Globus pallidus (tissue), 1 donor: ENCODE data around the gene CFAP73.

Experiments
- DNase-seq: peaks from one replicate; pipeline ENCODE4 v3.0.0-alpha.2; 2015; ENCODE audit warnings: low spot score

CFAP73 gene

DNA sequence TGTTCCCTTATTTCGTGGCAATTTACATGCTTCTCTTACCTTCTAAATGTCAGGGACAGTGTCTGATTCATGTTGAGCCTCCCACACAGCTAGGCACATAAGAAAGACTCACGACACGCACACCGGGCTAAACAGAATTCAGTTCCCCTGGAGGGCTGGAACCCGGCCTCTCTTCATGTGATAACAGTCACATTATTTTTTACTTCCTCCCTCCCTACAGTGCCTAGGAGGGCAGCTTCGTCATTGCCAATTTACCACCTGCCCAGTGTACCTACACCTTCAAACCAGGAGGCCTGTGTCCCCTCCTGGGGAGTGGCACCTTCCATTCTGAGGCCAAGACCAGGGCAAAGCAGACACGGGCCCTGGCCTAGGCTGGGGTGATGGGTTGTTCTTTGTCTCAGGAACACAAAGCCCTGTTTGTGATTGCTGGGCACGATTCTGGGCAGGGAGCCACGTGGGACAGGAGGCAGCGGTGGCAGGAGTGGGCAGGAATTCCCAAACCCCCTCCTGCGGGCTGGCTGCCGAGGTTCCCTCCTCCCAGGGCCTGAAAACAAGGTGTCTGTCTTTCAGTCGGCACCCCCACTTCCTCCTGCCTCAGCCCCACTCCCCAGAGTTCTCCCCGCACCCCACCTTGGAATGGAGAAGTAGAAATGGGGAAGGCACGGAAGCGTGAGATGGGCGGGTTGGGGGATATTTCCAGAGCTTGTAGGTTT lies 7.2 kb upstream of the CFAP73 start:
- DNase-seq = peak; percentile 97

GRCh38 chr12:113142886-113143332 lies 6.6 kb upstream of the CFAP73 start:
- DNase-seq = peak; percentile 55

- no peak for DNase-seq
These were observed 5.6 kb upstream of the CFAP73 start for GRCh38 chr12:113143959-113144358.

DNA sequence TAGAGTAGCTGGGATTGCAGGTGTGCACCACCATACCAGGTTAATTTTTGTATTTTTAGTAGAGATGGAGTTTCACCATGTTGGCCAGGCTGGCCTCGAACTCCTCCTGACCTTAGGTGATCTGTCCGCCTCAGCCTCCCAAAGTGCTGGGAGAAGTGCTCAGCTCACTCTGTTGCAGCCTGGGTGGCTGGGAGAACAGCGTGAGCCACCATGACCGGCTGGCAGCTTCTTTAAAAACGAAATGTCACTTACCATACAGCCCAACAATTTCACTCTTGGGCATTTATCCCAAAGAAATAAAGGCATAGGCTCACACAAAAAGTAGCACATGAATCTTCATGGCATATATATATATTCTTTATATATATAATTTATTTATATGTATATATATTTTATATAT lies 4.7 kb upstream of the CFAP73 start:
- no peak for DNase-seq

DNA sequence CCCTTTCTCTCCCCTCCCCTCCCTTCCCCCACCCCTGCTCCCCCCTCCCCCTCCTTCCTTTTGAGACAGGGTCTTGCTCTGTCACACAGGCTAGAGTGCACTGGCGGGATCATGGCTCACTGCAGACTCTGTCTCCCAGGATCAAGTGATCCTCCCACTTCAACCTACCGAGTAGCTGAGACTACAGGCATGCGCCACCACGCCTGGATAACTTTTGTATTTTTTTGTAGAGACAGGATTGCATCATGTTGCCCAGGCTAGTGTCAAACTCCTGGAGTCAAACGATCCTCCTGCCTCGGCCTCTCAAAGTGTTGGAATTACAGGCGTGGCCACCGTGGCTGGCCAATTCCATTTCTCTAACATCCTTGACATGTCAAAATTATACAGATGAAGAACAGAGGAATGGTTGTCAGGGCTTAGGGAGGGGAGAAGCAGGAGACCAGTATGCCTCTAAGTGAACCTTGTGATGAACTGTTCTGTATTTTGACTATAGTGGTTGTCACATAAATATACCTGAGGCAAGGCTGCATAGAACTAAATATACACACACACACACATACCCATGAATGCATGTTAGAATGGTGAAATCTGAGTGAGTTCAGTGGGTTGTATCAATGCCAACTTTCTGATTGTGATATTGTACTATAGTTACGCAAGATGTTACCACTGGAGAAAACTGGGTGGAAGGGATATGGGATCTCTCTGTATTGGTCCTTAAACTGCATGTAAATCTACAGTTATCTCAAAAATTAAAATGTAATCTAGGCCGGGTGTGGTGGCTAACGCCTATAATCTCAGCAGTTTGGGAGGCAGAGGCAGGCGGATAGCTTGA lies 3.6 kb upstream of the CFAP73 start:
- no peak for DNase-seq

GRCh38 chr12:113146999-113147398 lies 2.5 kb upstream of the CFAP73 start:
- DNase-seq = no peak

- DNase-seq = no peak
These were observed 2.1 kb downstream of the CFAP73 start for GRCh38 chr12:113151655-113152054.

DNA sequence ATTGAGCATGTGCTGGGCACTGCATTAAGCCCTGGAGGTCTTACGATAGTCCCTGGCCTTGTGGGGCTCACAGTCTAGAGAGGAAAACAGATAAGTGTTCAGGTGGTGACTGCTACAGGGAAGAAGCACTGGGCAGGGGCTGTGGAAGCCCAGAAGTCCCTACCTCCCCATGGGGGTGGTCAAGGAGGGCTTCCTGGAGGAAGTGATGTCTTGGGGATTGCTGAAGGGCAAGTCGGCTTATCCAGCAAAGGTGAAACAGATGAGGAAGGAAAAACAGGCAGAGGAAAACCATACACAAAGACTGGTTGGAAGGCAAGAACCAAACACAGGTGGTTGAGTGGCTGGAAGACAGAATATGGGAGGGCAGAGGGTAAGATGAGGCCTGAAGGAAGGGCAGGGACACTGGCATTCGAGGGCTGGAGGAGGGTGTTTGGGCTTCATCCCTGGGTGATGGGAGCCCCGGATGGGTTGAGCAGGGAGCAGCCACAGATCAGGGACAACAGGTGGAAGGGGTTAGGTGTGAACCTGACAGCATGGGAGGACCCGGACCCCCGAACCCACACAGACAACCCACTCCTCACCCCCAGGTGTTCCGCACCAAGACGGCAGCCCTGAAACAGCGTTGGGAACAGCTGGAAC lies 2.8 kb downstream of the CFAP73 start:
- no peak for DNase-seq

GRCh38 chr12:113152835-113153814 lies 3.6 kb downstream of the CFAP73 start:
- DNase-seq = peak; percentile 83

DNA sequence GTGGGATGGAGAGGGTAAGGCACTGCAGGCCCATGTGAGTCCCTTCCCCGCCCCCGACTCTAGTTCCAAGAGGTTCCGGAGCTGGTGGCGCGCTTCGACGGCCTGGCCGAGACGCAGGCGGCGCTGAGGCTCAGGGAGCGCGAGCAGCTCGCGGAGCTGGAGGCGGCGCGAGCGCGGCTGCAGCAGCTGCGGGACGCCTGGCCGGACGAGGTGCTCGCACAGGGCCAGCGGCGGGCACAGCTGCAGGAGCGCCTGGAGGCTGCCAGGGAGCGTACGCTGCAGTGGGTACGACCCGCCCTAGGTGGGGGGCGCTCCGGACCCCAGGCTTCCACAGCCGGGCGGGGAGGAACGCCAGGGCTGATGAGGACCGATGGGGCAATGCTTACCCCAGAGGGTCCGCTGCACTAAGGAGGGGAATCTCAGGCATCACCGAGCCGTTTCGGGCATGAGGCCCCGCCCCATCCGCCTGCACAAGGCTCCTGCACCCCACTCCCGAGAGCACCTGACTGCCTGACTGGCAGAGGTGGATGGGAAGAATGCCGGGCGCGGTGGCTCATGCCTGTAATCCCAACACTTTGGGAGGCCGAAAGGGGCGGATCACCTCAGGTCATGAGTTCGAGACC lies 4.9 kb downstream of the CFAP73 start:
- DNase-seq = no peak

GRCh38 chr12:113155060-113155459 lies 5.5 kb downstream of the CFAP73 start:
- no peak for DNase-seq

DNA sequence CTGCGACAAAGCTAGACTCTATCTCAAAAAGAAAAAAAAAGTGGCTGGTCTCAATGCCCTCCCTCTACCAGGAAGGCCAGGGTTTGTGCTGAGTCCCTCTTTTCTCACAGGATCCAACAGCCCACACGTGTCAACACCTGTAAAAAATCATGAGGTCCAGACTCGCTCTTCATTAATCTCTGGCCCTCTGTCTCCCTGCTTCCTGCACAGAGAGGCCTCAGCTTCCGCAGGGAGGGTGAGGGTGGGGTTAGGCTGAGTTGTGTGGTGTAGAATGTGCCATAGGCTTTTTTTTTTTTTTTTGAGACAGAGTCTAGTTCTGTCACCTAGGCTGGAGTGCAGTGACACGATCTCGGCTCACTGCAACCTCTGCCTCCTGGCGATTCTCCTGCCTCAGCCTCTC lies 6.1 kb downstream of the CFAP73 start:
- DNase-seq = no peak

- no peak for DNase-seq
These were observed 7.8 kb downstream of the CFAP73 start for GRCh38 chr12:113157218-113157859.

DNA sequence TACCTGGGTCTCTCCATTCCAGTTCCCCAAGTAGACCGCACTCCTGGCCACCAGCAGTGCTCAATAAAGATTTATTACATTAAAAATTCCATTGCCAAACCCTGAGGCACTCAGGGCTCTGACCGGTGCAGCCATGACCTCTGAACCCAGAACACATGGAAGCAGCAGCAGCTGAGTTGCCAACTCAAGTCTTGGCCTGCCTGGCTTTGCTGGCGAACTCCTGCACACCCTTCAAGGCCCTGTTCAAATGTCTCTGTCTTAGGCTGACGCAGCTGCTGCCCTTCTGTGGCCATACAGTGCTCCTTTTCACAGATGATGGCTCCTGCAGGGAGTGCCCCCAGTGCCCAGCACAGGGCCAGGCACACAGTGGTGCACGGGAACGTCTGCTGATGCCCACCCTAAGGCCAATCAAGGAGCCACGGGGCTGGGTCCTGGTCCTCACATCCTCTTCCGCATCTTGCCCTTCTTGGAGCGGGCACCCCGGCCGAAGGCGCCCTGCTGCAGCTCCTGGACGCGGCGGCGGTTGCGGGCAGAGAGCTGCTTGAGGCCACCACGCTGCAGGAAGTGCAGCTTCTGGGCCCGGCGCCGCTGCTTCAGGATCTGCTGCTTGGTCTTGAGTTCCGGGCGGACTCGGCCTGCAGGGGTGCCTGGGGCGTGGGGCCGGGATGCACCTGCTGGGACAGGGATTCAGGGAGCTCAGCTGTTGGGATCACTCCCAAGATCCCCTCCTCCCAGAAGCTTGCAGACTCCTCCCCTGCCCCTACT lies 9.1 kb downstream of the CFAP73 start:
- DNase-seq = no peak

DNA sequence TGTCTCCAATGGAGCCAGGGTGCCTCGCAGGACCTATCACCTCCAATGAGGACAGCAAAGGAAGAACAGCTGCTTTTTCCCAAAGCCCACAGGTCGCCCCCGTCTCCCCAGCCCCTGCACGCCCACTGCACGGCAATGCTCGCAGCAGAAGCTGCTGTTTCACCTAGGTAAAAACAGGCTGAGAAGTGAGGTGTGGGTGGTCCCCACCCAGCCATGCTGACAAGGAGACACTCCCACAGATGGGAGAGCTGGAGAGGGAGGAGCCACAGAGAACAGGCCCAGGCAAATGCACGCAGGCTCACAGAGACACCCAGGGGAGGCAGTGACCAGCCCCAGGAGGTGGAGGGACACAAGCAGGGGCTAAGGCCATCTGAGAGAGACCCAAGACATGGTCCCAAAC lies 10.4 kb downstream of the CFAP73 start:
- DNase-seq = no peak

- no peak for DNase-seq
These were observed 12.0 kb downstream of the CFAP73 start for GRCh38 chr12:113161415-113162016.

- DNase-seq = no peak
These were observed 12.8 kb downstream of the CFAP73 start for GRCh38 chr12:113162102-113163029.

DNA sequence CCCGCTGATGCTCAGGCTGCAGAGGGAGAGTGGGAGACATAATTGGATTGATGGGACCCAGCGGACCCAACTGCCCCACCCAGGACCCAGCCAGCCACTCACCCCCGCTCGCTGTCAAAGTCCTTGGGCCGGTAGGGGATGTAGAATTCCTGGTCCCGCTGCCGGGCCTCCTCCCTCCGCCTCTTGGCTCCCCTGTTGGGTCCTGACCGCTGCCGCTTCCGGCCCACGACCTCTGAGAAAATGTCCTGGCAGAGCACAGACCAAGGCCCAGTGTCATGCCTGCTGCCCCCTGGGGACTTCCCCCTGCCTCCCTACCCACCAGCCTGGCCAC lies 13.5 kb downstream of the CFAP73 start:
- DNase-seq = no peak

- no peak for DNase-seq
These were observed 14.5 kb downstream of the CFAP73 start for GRCh38 chr12:113164014-113164413.
